ENCODE results near the gene NAALADL1.
"Not testable (repeated sequence)": the region's sequence is repeated elsewhere in the genome, so short reads cannot be mapped to it uniquely, and the experiment has no call there.

Gene NAALADL1

GRCh38 chr11:65013130-65013887, 45.0 kb downstream of the NAALADL1 start:
- DNase-seq: peak; percentile 90

- DNase-seq: no peak
Measured at GRCh38 chr11:65008873-65009272, 49.5 kb downstream of the NAALADL1 start.

- no peak for DNase-seq
Measured at GRCh38 chr11:65008016-65008415, 50.3 kb downstream of the NAALADL1 start.

GRCh38 chr11:65003968-65004367, 54.4 kb downstream of the NAALADL1 start:
- DNase-seq: not testable (repeated sequence)

- DNase-seq: no peak
Measured at GRCh38 chr11:65003282-65003681, 55.1 kb downstream of the NAALADL1 start.

- no peak for DNase-seq
Measured at GRCh38 chr11:65002706-65003105, 55.6 kb downstream of the NAALADL1 start.

GRCh38 chr11:64999478-64999877, 58.9 kb downstream of the NAALADL1 start:
- no peak for DNase-seq

- no peak for DNase-seq
Measured at GRCh38 chr11:64998690-64999431, 59.5 kb downstream of the NAALADL1 start.

- no peak for DNase-seq
Measured at GRCh38 chr11:64998141-64998540, 60.2 kb downstream of the NAALADL1 start.

GRCh38 chr11:64996710-64997380, 61.5 kb downstream of the NAALADL1 start, which contains the start of gene BATF2:
Gene BATF2, minus strand, starts transcription at chr11:64996971. Its CDS starts 57 bp downstream, at chr11:64996914.
- peak; percentile 93 for DNase-seq

- no peak for DNase-seq
Measured at GRCh38 chr11:64996327-64996709, 62.0 kb downstream of the NAALADL1 start.

Data from EL (cell line).